Measurements from ENCODE around the gene SSH3. TPM values are rescaled to one million over a fixed set of nuclear protein-coding genes. Genes with fewer than 3 reads are reported as not detected.
A peak's percentile ranks its signal among the peaks of the same experiment; 100 is the strongest.

The SSH3 gene
- total RNA-seq, 1 donor: 25.0 TPM

DNA sequence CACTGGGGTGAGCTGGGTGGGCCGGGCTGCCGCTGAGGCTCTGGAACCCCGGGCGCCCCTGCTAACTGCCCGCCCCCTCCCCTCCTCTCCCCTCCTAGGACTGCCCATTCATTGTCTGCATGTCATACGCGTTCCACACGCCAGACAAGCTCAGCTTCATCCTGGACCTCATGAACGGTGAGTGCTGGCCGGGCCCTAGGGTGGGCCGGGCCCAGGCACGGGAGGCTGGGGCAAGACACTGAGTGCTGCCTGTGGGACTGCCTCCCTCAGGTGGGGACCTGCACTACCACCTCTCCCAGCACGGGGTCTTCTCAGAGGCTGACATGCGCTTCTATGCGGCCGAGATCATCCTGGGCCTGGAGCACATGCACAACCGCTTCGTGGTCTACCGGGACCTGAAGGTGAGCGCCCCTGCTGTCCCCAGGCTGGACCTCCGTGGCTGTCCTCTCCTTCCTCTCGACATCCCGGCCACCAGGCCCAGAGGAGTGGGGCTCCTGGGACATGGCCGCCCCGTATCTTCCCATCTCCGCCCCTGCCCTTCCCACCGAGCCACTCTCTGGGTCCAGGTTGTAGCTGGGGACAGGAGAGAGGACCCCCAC is 21.7 kb upstream of the SSH3 start:
- no peak overlapping the region for H3K4me3 ChIP-seq (ENCODE audit: insufficient read depth, low read length)
- TF ChIP-seq, protein P1, sequence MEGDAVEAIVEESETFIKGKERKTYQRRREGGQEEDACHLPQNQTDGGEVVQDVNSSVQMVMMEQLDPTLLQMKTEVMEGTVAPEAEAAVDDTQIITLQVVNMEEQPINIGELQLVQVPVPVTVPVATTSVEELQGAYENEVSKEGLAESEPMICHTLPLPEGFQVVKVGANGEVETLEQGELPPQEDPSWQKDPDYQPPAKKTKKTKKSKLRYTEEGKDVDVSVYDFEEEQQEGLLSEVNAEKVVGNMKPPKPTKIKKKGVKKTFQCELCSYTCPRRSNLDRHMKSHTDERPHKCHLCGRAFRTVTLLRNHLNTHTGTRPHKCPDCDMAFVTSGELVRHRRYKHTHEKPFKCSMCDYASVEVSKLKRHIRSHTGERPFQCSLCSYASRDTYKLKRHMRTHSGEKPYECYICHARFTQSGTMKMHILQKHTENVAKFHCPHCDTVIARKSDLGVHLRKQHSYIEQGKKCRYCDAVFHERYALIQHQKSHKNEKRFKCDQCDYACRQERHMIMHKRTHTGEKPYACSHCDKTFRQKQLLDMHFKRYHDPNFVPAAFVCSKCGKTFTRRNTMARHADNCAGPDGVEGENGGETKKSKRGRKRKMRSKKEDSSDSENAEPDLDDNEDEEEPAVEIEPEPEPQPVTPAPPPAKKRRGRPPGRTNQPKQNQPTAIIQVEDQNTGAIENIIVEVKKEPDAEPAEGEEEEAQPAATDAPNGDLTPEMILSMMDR (IDR thresholded peaks at IDR 0.05; ENCODE audit: extremely low read depth, low read depth, low read length): no peak
- peaks cover 32% of the 10 kb centered on the region for H3K79me2 ChIP-seq (ENCODE audit: insufficient read depth, low read length)
- peak; percentile 48 for DNase-seq (ENCODE audit: insufficient read length, low spot score, missing footprints)
- H2AFZ ChIP-seq (ENCODE audit: low read length): no peak overlapping the region
- H3K9me3 ChIP-seq (ENCODE audit: low read depth, low read length): no peaks in the 10 kb centered on the region
- no peaks in the 10 kb centered on the region for H3K27me3 ChIP-seq (ENCODE audit: insufficient read depth, low read length)
- H4K20me1 ChIP-seq (ENCODE audit: insufficient read depth, low read length): peaks cover 3% of the 10 kb centered on the region
- peaks cover 61% of the 10 kb centered on the region for H3K36me3 ChIP-seq (ENCODE audit: insufficient read depth, low read length)
- peaks cover 13% of the 10 kb centered on the region for H3K4me1 ChIP-seq (ENCODE audit: insufficient read depth, low read length)
- H3K27ac ChIP-seq (ENCODE audit: low read depth, low read length): no peak overlapping the region
- H3K4me2 ChIP-seq (ENCODE audit: insufficient read depth, low read length): no peak overlapping the region

DNA sequence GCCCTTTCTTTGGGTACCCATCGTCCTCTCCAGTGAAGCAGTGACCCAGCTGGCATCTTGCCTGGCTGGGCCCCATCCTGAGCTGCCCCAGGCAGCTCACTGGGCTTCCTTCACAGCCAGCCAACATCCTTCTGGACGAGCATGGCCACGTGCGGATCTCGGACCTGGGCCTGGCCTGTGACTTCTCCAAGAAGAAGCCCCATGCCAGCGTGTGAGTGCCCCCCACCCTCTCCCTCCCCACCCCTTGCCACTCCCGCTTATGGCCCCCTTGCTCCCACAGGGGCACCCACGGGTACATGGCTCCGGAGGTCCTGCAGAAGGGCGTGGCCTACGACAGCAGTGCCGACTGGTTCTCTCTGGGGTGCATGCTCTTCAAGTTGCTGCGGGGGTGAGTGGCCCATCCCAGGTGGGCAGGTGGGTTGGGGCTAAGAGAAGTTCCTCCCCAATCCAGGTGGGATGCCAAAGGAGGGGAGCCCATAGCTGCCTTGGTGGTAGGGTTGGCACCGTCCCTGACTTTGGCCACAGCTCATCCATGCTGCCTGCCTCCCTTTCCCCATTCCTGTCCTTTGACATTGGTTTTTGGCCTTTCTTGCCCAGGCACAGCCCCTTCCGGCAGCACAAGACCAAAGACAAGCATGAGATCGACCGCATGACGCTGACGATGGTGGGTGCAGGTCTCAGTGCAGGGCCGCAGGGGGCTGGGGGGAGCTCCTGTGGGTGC is 21.0 kb upstream of the SSH3 start:
- Histone ChIP-seq H3K4me1 (ENCODE audit: insufficient read depth, low read length) (peaks cover 6% of the 10 kb centered on the region), H3K4me3 (ENCODE audit: insufficient read depth, low read length) (no peak overlapping the region), H3K36me3 (ENCODE audit: insufficient read depth, low read length) (peaks cover 68% of the 10 kb centered on the region), H3K4me2 (ENCODE audit: insufficient read depth, low read length) (no peak overlapping the region), H3K27me3 (ENCODE audit: insufficient read depth, low read length) (no peaks in the 10 kb centered on the region), H2AFZ (ENCODE audit: low read length) (no peak overlapping the region), H3K9me3 (ENCODE audit: low read depth, low read length) (no peaks in the 10 kb centered on the region), H3K27ac (ENCODE audit: low read depth, low read length) (no peak overlapping the region), H4K20me1 (ENCODE audit: insufficient read depth, low read length) (peaks cover 3% of the 10 kb centered on the region), H3K79me2 (ENCODE audit: insufficient read depth, low read length) (peaks cover 25% of the 10 kb centered on the region)
- TF ChIP-seq, protein P1 (IDR thresholded peaks at IDR 0.05; ENCODE audit: extremely low read depth, low read depth, low read length): no peak
- peak; percentile 73 for DNase-seq (ENCODE audit: insufficient read length, low spot score, missing footprints)

DNA sequence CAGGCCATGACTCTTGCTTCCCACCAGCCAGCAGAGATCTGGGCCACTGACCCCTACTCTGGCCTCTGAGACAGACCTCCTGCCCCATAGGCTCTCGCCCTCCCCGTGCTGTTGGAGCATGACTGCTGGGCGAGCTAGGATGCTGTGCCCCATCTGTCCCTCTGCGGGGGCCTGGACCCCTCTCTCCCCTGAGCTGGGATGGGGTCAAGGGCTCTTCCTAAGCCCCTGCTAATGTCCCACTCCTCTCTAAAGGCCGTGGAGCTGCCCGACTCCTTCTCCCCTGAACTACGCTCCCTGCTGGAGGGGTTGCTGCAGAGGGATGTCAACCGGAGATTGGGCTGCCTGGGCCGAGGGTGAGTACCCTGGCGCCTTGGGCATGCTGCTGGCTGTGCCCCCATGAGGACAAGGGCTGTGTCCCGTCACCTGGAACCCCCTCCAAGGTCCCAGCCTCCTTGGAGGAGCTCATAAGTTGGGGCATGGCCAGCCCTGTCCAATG is 20.4 kb upstream of the SSH3 start:
- Histone ChIP-seq H3K27ac (ENCODE audit: low read depth, low read length) (no peak overlapping the region), H3K27me3 (ENCODE audit: insufficient read depth, low read length) (no peaks in the 10 kb centered on the region), H3K79me2 (ENCODE audit: insufficient read depth, low read length) (peaks cover 19% of the 10 kb centered on the region), H4K20me1 (ENCODE audit: insufficient read depth, low read length) (peaks cover 3% of the 10 kb centered on the region), H2AFZ (ENCODE audit: low read length) (no peak overlapping the region), H3K36me3 (ENCODE audit: insufficient read depth, low read length) (peaks cover 68% of the 10 kb centered on the region), H3K9me3 (ENCODE audit: low read depth, low read length) (no peaks in the 10 kb centered on the region), H3K4me1 (ENCODE audit: insufficient read depth, low read length) (peaks cover 3% of the 10 kb centered on the region), H3K4me3 (ENCODE audit: insufficient read depth, low read length) (no peak overlapping the region), H3K4me2 (ENCODE audit: insufficient read depth, low read length) (no peak overlapping the region)
- DNase-seq (ENCODE audit: insufficient read length, low spot score, missing footprints): peak; percentile 62
- TF ChIP-seq, protein P1 (IDR thresholded peaks at IDR 0.05; ENCODE audit: extremely low read depth, low read depth, low read length): no peak

DNA sequence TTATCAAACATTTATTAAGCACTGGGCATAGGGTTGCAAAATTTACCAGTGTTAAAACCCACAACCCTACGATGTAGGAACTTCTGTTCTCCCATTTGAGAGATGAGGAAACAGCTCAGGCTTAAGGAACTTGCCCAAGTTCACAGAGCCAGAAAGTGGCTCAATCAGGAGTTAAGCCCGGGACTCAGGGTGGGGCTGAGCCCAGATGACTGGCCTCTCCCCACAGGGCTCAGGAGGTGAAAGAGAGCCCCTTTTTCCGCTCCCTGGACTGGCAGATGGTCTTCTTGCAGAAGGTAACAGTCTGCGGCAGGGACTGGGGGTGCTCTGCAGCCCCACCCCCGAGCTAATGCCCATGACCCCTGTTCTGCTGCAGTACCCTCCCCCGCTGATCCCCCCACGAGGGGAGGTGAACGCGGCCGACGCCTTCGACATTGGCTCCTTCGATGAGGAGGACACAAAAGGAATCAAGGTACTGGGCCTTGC is 19.8 kb upstream of the SSH3 start:
- Histone ChIP-seq H3K36me3 (ENCODE audit: insufficient read depth, low read length) (peaks cover 68% of the 10 kb centered on the region), H4K20me1 (ENCODE audit: insufficient read depth, low read length) (peaks cover 3% of the 10 kb centered on the region), H3K27ac (ENCODE audit: low read depth, low read length) (no peak overlapping the region), H3K27me3 (ENCODE audit: insufficient read depth, low read length) (no peaks in the 10 kb centered on the region), H3K9me3 (ENCODE audit: low read depth, low read length) (no peaks in the 10 kb centered on the region), H3K79me2 (ENCODE audit: insufficient read depth, low read length) (peaks cover 13% of the 10 kb centered on the region), H3K4me1 (ENCODE audit: insufficient read depth, low read length) (peaks cover 7% of the 10 kb centered on the region), H2AFZ (ENCODE audit: low read length) (no peak overlapping the region), H3K4me3 (ENCODE audit: insufficient read depth, low read length) (no peak overlapping the region), H3K4me2 (ENCODE audit: insufficient read depth, low read length) (no peak overlapping the region)
- DNase-seq (ENCODE audit: insufficient read length, low spot score, missing footprints): peak; percentile 72
- TF ChIP-seq, protein P1 (IDR thresholded peaks at IDR 0.05; ENCODE audit: extremely low read depth, low read depth, low read length): no peak
